ENCODE data around the gene RASSF4.

Gene RASSF4

DNA sequence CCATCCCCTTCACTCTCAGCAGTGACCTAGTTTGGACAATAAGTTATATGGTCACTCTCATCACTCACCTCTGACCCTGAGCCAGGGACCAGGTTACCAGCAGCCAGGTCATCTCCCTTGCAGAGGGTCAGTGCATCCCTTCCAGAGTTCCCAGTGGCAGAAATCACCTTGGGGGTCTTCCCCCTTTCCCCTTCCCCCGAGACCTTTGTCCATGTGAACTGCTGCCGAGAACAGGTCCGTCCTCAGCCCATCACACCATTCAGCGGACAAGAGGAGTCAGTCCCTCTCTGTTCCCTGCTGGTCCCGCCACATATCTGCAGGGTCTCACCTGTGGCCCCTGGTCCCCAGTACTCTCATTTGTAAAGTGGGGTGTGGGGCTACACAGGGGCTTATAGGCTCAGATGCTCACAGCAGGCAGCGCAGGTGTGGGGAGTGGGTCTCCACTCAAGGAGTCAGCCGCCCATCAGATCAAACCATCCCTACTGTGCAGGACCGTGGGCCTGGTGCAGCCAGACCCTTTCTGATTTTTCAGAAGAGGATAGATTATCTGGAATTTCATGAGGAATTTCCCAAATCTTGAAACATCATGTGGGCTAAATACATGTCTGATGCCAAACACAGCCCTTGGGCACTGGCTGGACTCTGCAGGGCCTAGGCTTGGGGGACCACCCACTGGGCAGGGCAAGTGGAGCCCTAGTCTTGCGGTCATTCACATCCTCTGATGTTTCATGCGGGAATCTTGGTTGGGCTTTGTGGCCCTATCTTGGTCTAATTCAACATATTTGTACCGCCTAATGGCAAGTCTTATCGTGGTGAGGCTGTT is 12.5 kb downstream of the RASSF4 start:
- POLR2A ChIA-PET, result interaction anchor here (0.8 to 1.1 kb wide), 2 partner anchors 10 to 402 kb away, joined by 3 read pairs; partner anchors contain the start of gene ALOX5
- CTCF ChIA-PET, result interaction anchor here (1.2 to 2.6 kb wide), 5 partner anchors 10 to 39 kb away, joined by 3 to 32 read pairs (median 9); no protein-coding TSS in a partner anchor
- TF ChIP-seq, protein P1, sequence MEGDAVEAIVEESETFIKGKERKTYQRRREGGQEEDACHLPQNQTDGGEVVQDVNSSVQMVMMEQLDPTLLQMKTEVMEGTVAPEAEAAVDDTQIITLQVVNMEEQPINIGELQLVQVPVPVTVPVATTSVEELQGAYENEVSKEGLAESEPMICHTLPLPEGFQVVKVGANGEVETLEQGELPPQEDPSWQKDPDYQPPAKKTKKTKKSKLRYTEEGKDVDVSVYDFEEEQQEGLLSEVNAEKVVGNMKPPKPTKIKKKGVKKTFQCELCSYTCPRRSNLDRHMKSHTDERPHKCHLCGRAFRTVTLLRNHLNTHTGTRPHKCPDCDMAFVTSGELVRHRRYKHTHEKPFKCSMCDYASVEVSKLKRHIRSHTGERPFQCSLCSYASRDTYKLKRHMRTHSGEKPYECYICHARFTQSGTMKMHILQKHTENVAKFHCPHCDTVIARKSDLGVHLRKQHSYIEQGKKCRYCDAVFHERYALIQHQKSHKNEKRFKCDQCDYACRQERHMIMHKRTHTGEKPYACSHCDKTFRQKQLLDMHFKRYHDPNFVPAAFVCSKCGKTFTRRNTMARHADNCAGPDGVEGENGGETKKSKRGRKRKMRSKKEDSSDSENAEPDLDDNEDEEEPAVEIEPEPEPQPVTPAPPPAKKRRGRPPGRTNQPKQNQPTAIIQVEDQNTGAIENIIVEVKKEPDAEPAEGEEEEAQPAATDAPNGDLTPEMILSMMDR (IDR thresholded peaks at IDR 0.05; ENCODE audit: control extremely low read depth, extremely low read depth, low read depth, missing control alignments), result no peak
- DNase-seq (ENCODE audit: extremely low spot score), result no peak

DNA sequence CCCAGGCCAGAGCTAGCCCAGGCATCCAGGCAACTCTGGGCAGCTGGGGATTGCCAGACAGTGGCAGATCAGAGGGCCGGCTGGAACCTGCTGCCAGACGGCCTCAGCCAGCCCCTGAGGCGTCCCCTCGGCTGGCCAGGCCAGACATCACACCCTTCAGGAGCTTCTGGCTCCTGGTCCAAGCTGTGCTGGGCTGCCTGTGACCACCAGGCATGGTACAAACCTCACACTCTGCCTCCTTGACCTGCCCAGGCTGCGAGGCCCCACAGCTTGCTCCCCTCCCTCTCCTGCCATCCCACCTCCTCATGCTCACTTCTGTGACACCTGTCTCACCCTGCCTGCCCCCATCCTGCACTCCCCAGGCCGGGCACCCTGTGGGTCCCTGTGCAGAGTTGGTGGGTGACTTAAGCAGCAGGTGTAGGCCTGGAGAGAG is 13.3 kb downstream of the RASSF4 start:
- DNase-seq (ENCODE audit: extremely low spot score), result no peak
- TF ChIP-seq, protein P1 (IDR thresholded peaks at IDR 0.05; ENCODE audit: control extremely low read depth, extremely low read depth, low read depth, missing control alignments), result no peak
- ChIA-PET POLR2A (interaction anchor here (0.8 to 1.1 kb wide), 2 partner anchors 10 to 401 kb away, joined by 3 read pairs; partner anchors contain the start of gene ALOX5), CTCF (interaction anchor here (1.0 to 2.6 kb wide), 6 partner anchors 10 to 40 kb away, joined by 3 to 32 read pairs (median 8); no protein-coding TSS in a partner anchor)

DNA sequence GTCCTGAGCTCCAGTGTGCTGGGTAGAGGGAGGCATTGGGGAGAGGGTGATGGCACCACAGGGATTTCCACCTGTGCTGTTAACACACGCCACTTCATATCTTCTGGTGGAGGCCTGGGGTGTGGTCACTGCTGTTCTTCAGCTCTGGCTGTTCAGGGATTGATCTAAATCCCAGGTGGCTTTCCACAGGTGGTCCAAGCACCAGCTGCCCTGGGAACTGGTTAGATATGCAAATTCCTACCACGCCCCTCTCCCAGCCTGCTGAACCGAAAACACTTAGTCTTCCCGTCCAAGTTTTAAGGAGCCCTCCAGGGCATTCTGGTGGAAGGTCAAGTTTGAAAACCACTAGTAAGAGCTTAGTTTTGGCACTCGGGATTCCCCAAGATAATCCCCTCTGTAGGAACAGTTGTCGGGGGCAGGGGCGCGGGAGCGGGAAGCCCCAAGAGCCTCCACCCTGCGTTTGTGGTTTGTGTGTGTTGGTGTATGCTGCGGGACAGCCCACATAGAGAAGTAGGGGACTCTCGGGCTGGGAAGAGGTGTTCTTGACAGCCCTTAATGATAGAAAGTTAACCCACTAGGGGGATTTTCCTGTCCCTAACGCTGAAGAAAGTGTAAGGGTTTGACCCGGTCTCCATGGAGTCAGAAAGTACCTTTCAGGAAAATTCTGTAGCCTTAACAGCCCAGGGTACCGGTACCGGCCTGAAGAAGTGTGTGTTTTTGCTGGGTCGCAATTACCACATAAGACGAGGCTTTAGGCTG is 13.9 kb downstream of the RASSF4 start:
- POLR2A ChIA-PET, result interaction anchor here (0.8 to 1.1 kb wide), 2 partner anchors 9 to 400 kb away, joined by 3 read pairs; partner anchors contain the start of gene ALOX5
- TF ChIP-seq, protein P1 (IDR thresholded peaks at IDR 0.05; ENCODE audit: control extremely low read depth, extremely low read depth, low read depth, missing control alignments), result no peak
- peak; percentile 38 for DNase-seq (ENCODE audit: extremely low spot score)
- CTCF ChIA-PET, result interaction anchor here (0.7 to 2.6 kb wide), 11 partner anchors 8 to 45 kb away, joined by 3 to 32 read pairs (median 3); no protein-coding TSS in a partner anchor

DNA sequence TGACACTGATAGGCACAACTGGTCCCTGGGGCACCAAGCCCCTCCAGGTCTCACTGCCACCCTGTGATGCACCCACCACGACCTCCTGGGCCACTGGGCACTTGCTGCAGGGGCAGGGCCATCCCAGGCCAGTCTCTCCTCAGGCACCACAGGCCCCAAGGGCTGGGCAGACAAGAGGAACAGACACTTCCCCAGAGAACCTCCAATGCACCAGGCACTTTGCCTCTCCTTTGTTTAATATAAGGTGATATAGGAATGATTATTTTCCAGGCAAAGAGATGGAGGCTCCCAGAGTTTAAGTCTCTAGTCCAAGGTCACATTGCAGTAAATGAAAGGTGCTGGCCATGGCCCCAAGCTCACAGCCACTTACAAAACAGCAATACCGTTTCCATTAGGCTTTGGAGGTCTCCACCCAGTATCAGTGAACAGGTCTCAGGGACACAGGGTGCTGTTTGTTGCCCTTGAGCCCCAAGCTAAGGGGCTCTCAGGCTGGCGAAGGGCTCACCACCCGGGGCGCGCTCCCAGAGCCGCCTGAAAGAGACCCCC is 14.6 kb downstream of the RASSF4 start:
- CTCF ChIA-PET, result interaction anchor here (0.7 to 2.6 kb wide), 7 partner anchors 8 to 45 kb away, joined by 3 to 32 read pairs (median 3); no protein-coding TSS in a partner anchor
- TF ChIP-seq, protein P1 (IDR thresholded peaks at IDR 0.05; ENCODE audit: control extremely low read depth, extremely low read depth, low read depth, missing control alignments), result no peak
- POLR2A ChIA-PET, result no interaction called here
- no peak for DNase-seq (ENCODE audit: extremely low spot score)

DNA sequence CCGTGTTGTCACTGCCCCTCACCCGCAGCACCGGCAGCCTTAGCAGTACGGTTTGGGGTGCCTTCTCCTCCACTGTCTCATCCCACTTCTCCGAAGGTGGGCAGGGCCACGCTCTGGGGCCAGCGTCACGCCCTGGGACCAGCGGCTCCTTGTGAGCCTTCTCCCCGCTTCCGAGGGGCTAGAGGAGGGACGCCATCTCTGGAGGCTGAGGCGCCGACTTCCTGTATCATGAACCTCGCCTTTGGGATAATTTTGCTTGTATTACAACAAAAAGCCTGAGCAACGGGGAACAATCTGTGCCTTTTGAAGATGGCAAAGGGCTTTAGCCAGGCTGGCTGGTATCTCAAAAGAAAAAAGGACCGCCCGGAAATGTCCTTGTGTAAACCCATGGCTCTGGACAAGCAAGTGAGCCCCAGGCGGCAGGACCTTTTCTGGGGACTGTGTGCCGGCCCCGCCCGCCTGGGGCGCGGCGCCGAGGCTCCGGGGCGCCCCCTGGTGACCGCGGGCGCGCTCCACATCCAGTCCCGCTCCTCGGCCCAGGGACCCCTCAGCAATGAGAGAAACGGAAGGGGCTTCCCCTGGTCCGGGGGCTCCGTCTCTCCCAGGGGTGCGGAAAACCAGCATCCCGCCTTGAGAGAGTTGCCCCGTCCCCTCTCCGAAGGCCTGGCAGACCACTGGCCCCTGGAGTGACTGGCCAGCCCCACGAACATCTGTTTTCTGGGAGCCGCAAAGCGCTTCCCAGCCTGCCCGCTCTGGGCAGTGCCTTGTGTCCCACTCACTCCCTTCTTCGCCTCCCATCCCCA is 15.2 kb downstream of the RASSF4 start:
- ChIA-PET POLR2A (no interaction called here), CTCF (interaction anchor here (0.7 to 8.6 kb wide), 9 partner anchors 11 to 46 kb away, joined by 3 to 114 read pairs (median 8); partner anchors contain the start of genes RASSF4 and ZNF22)
- TF ChIP-seq, protein P1 (IDR thresholded peaks at IDR 0.05; ENCODE audit: control extremely low read depth, extremely low read depth, low read depth, missing control alignments), result peak; percentile 88
- peak; percentile 85 for DNase-seq (ENCODE audit: extremely low spot score)

Measured in GM10248 (cell line).